Measurements from ENCODE around the gene IVL.

IVL gene

DNA sequence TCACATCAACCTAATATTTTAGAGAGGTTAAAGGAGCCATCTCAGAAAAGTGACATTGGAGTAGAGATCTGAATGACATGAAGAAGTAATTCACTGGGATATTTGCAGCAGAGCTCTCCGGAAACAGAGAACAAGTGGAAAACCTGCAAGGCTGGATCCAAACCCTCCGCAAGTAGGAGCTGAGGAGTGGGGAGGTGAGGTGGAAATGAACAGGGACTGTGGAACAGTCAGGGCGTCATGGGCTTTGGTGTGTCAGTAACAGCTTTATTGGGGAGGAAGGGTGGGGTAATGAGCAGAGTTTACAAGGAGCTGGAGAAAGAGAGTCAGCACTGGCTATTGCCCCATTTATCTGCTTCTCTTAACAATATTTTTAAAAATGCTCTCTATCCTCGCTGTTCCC, 9.3 kb upstream of the IVL start:
- no peak for DNase-seq

GRCh38 chr1:152899883-152900282, 8.5 kb upstream of the IVL start:
- DNase-seq: no peak

DNA sequence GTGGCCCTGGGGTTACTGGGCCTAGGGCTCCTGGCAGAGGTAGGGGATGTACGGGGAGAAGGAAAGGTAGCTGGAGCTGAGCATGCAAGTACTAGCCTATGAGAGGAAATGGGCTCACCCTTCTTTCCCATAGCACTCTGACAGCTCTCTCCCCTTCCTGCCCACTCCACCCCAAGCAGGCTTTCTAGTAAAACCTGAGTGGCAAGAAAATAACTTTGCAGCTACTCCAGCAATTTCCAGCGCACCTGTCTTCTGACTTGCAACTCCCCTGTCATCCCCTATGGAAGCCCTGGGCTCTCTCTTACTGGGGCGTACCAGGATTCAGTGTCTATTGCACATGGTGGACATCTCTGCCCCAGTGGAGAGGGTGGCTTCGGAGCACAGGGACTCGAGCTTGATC, 6.7 kb upstream of the IVL start:
- DNase-seq: no peak

- DNase-seq: no peak
Observed at GRCh38 chr1:152902636-152903035, 5.7 kb upstream of the IVL start.

- DNase-seq: no peak
Observed at GRCh38 chr1:152904688-152905440, 3.5 kb upstream of the IVL start.

GRCh38 chr1:152906023-152906565, 2.3 kb upstream of the IVL start:
- no peak for DNase-seq

DNA sequence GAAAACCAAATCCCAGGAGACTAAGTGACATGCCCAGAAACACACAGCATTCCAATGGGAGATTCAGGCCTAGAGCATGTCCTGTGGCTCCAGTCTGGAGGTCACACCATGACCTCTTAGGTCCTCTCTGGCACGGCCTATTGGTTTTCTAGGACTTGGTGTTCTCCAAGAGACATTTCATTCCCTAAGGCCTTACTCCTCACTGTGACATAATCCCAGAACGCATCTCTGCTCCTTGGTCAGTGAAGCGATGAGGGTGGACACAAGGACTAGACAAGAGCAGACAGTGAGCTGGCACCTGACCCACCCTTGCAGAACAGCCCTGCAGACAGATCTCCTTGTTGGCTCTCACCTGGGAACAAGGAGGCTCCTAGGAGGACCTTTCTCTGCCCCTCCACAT, 860 bp downstream of the IVL start:
- DNase-seq: no peak

- DNase-seq: no peak
Observed at GRCh38 chr1:152912471-152912870, 4.1 kb downstream of the IVL start.

DNA sequence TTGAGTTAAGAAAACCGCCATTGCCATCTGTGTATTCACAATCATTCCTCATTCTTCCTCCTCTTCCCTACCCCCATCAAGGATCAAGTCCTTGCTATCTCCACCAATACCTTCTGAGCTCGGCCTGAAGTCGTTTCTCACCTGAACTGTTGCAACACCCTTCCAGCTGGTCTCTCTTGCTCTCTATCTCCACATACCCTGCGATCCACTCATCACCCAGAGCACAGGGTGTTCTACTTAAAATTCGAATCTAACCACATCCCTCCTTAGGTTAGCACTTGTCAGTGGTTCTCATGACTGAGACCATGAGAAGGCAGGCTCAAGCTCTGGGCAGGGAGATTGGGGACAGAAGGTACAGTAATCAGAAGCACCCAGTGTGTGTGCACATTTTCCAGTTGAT, 4.6 kb downstream of the IVL start:
- DNase-seq: no peak

DNA sequence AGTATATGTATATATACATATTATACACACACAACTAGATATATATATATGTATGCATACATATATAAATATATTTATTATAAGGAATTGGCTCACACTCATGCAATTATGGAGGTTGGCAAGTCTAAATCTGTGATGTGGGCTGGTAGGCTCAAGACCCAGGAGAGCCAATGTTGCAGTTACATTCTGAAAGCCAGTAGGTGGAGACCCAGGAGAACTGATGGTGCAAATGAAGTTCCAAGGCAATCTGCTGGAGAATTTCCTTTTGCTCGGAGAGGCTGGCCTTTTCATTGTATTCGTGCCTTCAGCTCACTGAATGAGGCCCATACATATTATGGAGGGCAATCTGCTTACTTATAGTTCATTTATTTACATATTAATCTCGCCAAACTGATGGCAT, 9.4 kb downstream of the IVL start:
- no peak for DNase-seq

DNA sequence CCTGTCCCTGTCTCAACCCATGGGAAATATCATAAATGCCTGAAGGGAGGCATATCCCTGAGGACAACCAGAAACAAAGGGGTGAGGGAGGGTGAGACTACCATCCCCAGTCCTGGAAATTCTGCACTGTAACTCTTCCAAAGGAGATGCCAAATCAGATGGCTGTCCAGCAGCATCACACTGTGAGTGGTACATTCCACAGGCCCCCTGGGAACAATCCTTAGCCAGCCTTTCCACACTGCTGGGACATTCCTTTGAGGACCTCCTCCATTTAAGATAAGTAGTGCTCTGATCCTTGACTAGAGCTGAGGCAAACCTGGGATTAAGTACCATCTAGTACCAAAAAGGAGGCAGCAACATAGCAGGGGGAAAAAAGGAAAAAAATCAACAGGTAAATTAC, 10.7 kb downstream of the IVL start:
- DNase-seq: no peak

DNA sequence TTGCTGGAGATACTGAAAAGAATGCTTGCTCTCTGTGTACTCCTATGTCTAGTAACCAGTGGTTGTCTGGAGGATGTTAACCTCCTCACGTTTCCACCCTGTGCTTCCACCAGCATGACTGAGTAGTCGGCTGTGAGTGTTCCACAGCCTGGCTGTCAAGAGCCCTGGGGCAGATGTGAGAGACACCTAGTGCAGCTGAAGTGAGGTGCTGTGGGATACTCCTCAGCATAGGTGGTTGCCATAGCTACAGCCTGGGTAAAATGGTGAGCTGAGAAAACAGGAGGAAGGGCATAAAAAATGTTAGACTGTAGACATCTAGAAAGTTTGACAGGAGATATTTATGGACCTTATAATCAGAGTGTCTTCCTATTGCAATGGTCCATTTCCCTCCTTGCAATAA, 15.8 kb downstream of the IVL start:
- no peak for DNase-seq

DNA sequence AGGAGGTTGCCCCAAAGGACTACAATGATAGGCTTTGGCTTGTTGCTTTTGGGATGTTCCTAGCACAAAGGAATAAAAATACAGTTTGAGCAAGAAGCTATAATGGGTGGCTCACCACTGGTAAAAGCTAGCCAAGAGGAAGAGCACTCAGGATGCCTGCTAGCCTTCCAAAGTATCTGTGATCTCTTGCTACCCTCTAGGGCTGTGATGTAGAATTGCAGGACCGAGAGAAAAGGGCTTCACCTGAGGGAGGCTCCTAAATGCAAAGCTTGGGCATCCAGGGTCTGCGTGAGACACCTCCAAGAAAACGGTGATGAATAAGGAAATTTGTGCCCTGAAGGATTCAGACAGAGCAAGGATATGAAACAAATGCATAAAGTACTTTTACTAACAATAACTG, 17.7 kb downstream of the IVL start:
- no peak for DNase-seq

DNA sequence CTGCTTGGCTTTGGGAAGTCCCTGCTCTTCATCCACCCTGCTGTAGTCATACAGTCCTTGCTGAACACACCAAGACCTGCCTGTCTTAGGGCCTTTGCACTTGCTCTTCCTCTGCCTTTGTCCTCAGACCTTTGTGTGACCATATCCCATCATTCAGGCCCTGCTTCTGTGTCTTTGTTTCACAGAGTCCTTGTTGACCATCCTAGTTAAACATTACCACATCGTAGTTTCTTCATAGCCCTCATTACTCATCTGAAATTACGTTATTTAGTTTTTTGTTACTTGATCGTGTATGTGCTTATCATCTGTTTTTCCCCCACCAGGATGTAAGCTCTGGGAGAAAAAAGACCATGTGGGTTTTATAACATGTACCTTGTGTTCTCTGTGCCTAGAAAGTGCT, 20.3 kb downstream of the IVL start:
- no peak for DNase-seq

- DNase-seq: no peak
Observed at GRCh38 chr1:152932170-152932811, 23.9 kb downstream of the IVL start.

DNA sequence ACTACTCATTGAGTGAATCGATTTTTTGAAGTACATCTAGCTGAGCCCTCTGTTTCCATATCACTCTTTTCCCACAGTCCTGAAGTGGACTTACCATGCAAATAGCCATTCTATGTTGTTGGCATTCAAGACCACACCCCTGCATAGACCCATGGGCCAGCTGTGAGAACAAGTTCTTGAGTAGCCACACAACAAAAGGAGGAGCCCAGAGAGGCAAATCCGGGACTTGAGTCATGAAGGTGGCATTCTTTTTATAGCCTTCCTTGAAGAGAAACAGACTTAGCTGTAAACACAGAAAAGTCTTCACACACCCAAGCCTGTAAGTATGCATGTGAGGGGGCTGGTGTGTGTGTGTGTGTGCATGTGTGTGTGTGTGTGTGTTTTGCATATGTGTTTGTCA, 24.9 kb downstream of the IVL start:
- no peak for DNase-seq

GRCh38 chr1:152940614-152941013, 32.3 kb downstream of the IVL start:
- no peak for DNase-seq

- DNase-seq: no peak
Observed at GRCh38 chr1:152941037-152941711, 32.8 kb downstream of the IVL start.

DNA sequence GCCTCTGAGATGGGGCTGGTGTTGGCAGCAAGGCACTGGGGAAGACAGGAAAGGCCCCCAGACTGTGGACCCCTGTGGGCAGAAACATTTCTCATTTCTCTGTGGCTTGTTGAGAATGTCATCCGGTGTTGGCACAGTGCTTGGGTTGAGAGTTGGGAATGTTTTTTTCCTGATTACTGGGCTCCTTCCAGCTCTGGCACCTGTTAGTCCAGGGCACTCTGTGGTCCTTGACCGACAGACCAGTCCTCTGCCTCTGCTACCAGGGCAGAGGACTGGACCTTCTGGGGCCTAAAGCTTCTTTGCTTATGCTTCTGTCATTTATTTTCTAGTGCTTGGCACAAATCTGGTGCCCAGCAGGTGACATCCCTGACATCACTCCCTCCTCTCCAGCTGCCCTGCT, 33.8 kb downstream of the IVL start:
- no peak for DNase-seq

GRCh38 chr1:152946248-152946647, 37.9 kb downstream of the IVL start:
- no peak for DNase-seq

- no peak for DNase-seq
Observed at GRCh38 chr1:152946651-152947256, 38.4 kb downstream of the IVL start, which contains the start of gene SPRR5. SPRR5 (plus strand) TSS chr1:152947206; CDS start chr1:152948555, 1,349 bp downstream.

DNA sequence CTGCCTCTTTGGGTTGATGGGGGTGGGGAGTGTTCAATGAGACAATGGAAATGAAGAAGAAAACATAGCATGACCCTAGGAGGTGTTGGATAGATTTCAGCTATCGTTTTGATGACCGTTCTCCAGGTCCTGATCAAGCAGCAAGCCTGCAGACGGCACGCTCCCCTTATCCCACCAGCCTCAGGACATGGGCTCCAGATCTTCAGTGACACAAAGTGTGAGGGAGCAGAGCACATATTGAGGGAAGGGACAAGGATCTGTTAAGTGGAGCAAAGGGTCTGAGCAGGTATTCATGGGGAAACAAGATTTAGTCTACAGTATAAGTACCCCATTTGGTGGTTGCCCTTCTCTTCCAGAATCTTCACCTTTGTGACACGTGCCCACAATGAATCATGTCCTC, 43.4 kb downstream of the IVL start:
- DNase-seq: no peak

DNA sequence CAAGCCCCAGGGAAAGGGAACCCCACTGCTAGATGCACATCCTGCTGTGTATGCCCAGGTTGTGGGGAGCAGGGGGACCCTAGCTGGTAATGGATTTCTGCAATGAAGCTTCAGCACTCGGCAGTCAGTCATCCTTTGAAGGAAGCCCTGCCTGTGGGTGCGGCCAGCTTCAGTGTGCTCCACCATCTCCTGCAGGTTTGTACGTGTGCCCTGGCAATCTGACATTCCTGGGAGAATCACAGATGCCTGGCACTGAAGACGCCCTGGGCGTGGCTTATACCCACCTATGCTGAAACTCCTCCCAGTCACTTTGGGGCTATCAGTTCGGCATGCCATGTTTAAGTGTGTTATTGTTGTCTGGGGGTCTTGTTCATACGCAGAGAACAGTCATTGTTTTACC, 45.4 kb downstream of the IVL start:
- DNase-seq: no peak

GRCh38 chr1:152954436-152954835, 46.1 kb downstream of the IVL start:
- DNase-seq: no peak
